Activated CD8-positive, alpha-beta T cell treated with anti-CD3 and anti-CD28 coated beads for 36 hours (primary cell): ENCODE results near the gene SUSD1. TPM values are rescaled to one million over a fixed set of nuclear protein-coding genes. Genes with fewer than 3 reads are reported as not detected.
"Not testable (repeated sequence)": the region's sequence is repeated elsewhere in the genome, so short reads cannot be mapped to it uniquely, and the experiment has no call there.

Source experiments
- ATAC-seq: fragments of 200-7000 bp; cut with Tn5 transposase; one replicate; pipeline ENCODE4 v1.10.0; 2021; ENCODE audit warnings: mild to moderate bottlenecking, moderate library complexity
- CTCF ChIA-PET: fragments of 350-600 bp; sonication (Branson Sonifier 250); formaldehyde crosslinking; loops from one replicate; lab custom pipeline; 2021; ENCODE audit warnings: antibody characterized with exemption; lab: Charles Lee
- POLR2A ChIA-PET: fragments of 350-600 bp; sonication (Branson Sonifier 250); formaldehyde crosslinking; loops from one replicate; lab custom pipeline; 2021; ENCODE audit warnings: antibody characterized with exemption; lab: Charles Lee
- DNase-seq: peaks from one replicate; pipeline ENCODE4 v3.0.0-alpha.2; 2020
- H3K27ac Mint-ChIP-seq: one replicate; pipeline ENCODE4 v1.8.0; 2021; ENCODE audit warnings: mild to moderate bottlenecking, mixed read lengths
- H3K27me3 Mint-ChIP-seq: one replicate; pipeline ENCODE4 v1.8.0; 2021; ENCODE audit warnings: mixed read lengths
- H3K36me3 Mint-ChIP-seq: one replicate; pipeline ENCODE4 v1.8.0; 2021; ENCODE audit warnings: low read depth, mixed read lengths
- H3K4me1 Mint-ChIP-seq: one replicate; pipeline ENCODE4 v1.8.0; 2021; ENCODE audit warnings: low read depth, mixed read lengths
- H3K4me3 Mint-ChIP-seq: one replicate; pipeline ENCODE4 v1.8.0; 2021; ENCODE audit warnings: mild to moderate bottlenecking, moderate library complexity, mixed read lengths
- H3K9me3 Mint-ChIP-seq: one replicate; pipeline ENCODE4 v1.8.0; 2021; ENCODE audit warnings: mixed read lengths
- intact Hi-C: fragments of 100-400 bp; cut with micrococcal nuclease; formaldehyde crosslinking; loops from one replicate; pipeline ENCODE4 v1.10.0; 2022
- total RNA-seq, 2 experiments: library from RNA; stranded (reverse); gene quantifications; one replicate each; pipeline ENCODE4 v1.2.3, GENCODE V29; 2021
- TF ChIP-seq, protein P1 (sequence below): fragments of 200-600 bp; IDR thresholded peaks from one replicate; pipeline ENCODE4 v1.8.0; 2022; ENCODE audit warnings: antibody characterized with exemption, mild to moderate bottlenecking

SUSD1 gene
- total RNA-seq, 2 experiments from 2014 or later: 3.0 to 3.6 TPM

DNA sequence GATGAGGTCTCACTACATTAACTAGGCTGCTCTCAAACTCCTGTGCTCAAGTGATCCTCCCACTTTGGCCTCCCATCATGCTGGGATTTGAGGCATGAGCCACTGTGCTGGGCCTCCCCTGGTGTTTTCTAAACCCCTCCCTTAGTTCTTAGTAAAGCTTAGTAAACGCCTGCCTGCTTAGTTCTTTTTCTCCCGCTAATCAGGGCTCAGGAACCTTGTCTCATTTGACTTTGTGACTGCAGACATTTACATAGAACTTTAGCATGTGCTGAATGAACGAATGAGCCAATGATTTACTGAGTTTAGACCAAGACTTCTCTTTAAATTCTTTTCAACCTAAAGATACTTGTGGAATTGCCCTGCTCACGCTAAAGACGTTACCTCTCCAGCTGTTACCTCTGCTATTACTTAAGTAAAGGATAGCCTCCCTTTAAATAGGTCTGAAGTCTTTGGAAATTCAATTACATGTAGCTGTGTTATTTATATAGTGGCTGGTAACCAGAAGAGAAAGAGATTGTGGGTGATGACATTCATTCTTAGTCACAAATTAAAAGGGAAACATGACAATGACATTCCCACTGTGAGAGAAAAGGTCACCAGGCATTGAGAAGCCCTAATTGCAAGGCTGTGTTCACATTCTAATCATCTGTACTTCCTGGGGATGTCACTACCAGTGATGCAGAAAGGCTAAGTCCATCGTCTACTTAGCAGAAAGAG, 18.6 kb upstream of the SUSD1 start:
- Mint-ChIP-seq H3K4me1 (peaks cover 7% of the 10 kb centered on the region), H3K27me3 (no peaks in the 10 kb centered on the region), H3K9me3 (peaks cover 3% of the 10 kb centered on the region), H3K4me3 (no peak overlapping the region), H3K36me3 (no peaks in the 10 kb centered on the region), H3K27ac (no peak overlapping the region)
- intact Hi-C loops: no loop called here
- ChIA-PET POLR2A (no interaction called here), CTCF (interaction anchor here (0.6 to 1.7 kb wide), 3 partner anchors 10 to 143 kb away, joined by 3 to 4 read pairs (median 3); no protein-coding TSS in a partner anchor)
- DNase-seq: no peak
- TF ChIP-seq, protein P1, sequence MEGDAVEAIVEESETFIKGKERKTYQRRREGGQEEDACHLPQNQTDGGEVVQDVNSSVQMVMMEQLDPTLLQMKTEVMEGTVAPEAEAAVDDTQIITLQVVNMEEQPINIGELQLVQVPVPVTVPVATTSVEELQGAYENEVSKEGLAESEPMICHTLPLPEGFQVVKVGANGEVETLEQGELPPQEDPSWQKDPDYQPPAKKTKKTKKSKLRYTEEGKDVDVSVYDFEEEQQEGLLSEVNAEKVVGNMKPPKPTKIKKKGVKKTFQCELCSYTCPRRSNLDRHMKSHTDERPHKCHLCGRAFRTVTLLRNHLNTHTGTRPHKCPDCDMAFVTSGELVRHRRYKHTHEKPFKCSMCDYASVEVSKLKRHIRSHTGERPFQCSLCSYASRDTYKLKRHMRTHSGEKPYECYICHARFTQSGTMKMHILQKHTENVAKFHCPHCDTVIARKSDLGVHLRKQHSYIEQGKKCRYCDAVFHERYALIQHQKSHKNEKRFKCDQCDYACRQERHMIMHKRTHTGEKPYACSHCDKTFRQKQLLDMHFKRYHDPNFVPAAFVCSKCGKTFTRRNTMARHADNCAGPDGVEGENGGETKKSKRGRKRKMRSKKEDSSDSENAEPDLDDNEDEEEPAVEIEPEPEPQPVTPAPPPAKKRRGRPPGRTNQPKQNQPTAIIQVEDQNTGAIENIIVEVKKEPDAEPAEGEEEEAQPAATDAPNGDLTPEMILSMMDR: no peak
- no peak for ATAC-seq

DNA sequence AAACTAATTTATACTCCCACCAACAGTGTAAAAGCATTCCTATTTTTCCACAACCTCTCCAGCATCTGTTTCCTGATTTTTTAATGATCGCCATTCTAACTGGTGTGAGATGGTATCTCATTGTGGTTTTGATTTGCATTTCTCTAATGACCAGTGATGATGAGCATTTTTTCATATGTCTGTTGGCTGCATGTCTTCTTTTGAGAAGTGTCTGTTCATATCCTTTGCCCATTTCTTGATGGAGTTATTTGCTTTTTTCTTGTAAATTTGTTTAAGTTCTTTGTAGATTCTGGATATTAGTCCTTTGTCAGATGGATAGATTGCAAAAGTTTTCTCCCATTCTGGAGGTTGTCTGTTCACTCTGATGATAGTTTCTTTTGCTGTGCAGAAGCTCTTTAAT, 15.2 kb upstream of the SUSD1 start:
- H3K9me3 Mint-ChIP-seq, H3K4me1 Mint-ChIP-seq, CTCF ChIA-PET, ATAC-seq, H3K4me3 Mint-ChIP-seq, DNase-seq, H3K27ac Mint-ChIP-seq, H3K36me3 Mint-ChIP-seq, intact Hi-C loops, H3K27me3 Mint-ChIP-seq: not testable (repeated sequence)
- POLR2A ChIA-PET: interaction anchor here (1.2 kb wide), 1 partner anchor 11 kb away, joined by 4 read pairs; no protein-coding TSS in a partner anchor

DNA sequence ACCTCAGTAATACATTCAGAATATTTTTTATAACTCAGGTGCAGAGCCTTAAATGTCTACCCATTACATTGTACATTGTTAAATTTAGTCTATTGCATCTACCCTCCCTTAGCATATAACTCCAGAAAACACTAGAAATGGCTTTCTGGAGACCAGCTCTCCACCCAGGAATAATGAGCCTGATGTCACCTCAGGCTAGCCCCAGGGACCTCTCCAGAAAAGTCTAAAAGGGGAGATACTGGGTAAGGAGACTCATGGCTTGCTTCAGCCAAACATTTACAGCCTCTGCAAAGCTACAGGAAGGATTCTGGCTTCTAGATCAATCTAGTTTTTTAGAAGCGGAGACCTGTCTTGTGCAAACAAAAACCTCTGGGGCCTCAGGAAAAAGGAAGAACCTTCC, 13.8 kb upstream of the SUSD1 start:
- POLR2A ChIA-PET: no interaction called here
- ATAC-seq (no peak), DNase-seq (no peak)
- H3K27me3 Mint-ChIP-seq: no peaks in the 10 kb centered on the region
- intact Hi-C loops: no loop called here
- H3K27ac Mint-ChIP-seq: no peak overlapping the region
- H3K36me3 Mint-ChIP-seq: no peaks in the 10 kb centered on the region
- H3K4me3 Mint-ChIP-seq: no peak overlapping the region
- H3K4me1 Mint-ChIP-seq: peaks cover 3% of the 10 kb centered on the region
- CTCF ChIA-PET: interaction anchor here (1.8 kb wide), 1 partner anchor 12 kb away, joined by 4 read pairs; no protein-coding TSS in a partner anchor
- peaks cover 3% of the 10 kb centered on the region for H3K9me3 Mint-ChIP-seq
- TF ChIP-seq, protein P1: no peak

DNA sequence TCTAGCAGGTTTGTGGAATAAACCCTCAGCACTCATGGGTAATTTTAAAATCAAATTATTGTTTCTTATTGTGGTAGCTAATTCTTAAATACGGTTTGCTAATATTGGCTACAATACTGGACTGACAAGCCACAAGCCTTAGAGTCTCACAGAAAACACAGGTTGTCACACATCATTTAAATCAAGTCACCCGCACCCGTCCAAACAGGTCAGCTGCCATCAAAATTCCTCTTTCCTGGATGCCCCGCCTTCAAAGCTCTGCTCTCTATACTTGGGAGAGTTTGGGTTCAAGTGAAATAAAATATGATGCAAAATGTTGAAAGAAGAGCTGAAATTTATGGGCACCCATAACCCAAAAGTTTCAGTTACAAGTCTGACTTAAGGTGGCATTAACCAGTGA, 12.3 kb upstream of the SUSD1 start:
- DNase-seq: no peak
- CTCF ChIA-PET: interaction anchor here (0.9 to 1.8 kb wide), 3 partner anchors 10 to 89 kb away, joined by 3 to 4 read pairs (median 3); no protein-coding TSS in a partner anchor

DNA sequence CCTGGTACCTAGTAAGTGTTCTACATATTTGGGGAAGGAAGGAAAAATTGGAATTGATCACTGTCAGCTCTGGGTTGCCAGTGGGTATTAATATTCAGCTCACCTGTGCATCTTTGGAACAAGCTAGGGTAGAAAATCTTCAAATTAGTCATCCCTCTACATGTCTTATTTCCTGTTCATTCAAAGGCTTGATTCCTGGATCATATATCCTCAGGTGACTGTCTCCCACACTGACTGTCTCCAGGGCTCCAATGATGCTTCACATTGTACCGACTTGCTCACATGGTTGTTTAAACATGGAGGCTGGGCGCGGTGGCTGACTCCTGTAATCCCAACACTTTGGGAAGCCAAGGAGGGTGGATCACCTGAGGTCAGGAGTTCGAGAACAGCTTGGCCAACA, 11.6 kb upstream of the SUSD1 start:
- Mint-ChIP-seq H3K4me3 (no peak overlapping the region), H3K4me1 (peaks cover 2% of the 10 kb centered on the region), H3K36me3 (no peaks in the 10 kb centered on the region), H3K27ac (no peak overlapping the region), H3K9me3 (peaks cover 10% of the 10 kb centered on the region), H3K27me3 (no peaks in the 10 kb centered on the region)
- TF ChIP-seq, protein P1: no peak
- POLR2A ChIA-PET: no interaction called here
- ATAC-seq: no peak
- intact Hi-C loops: no loop called here
- no peak for DNase-seq
- CTCF ChIA-PET: no interaction called here

More for the DNA sequence above, 12.3 kb upstream of the SUSD1 start:
- Mint-ChIP-seq H3K27ac (no peak overlapping the region), H3K36me3 (no peaks in the 10 kb centered on the region), H3K4me1 (peaks cover under 1% of the 10 kb centered on the region), H3K9me3 (peaks cover 9% of the 10 kb centered on the region), H3K4me3 (no peak overlapping the region), H3K27me3 (no peaks in the 10 kb centered on the region)
- intact Hi-C loops: no loop called here
- ATAC-seq: no peak
- TF ChIP-seq, protein P1: no peak
- POLR2A ChIA-PET: no interaction called here
